Measurements from ENCODE around the gene RWDD4.
"Not testable (repeated sequence)": the region's sequence is repeated elsewhere in the genome, so short reads cannot be mapped to it uniquely, and the experiment has no call there.

Gene RWDD4

DNA sequence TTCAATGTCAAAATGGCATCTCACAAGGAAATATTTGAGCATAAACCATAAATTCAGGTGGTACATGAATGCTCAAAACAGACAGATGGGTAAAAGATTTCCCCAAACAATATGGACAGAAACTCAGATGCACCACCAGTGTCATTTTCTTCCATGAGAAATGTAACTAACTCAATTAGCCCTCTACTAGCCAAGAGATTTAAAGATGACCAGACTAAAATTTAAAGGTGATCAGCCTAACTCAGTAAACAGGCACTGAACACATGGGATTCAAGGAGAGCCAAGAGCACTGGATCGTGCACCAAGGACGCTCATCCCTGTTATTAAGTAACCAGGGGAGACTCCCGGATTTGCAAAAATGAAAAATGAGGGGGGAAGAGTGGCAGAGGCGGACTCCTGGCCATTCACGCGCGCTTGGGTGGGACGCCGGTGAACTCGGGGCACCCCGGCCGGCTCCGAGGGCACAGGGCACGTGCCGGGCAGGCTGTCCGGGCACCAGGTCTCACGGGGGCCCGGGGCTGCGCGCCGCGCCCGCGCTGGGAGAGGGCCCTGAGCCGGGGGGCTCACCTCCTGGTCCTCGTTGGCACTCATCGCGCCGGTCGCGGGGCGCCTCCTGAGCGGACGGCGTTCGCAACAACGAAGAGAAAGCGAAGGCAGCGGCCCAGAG, 490 bp downstream of the RWDD4 start:
- DNase-seq: peak; percentile 51 to 67
- no peak for TF ChIP-seq GATA1 (IDR thresholded peaks at IDR 0.05; ENCODE audit: low read depth, low read length)
- no peak for TF ChIP-seq POLR2A (IDR thresholded peaks at IDR 0.05; ENCODE audit: low read length)

DNA sequence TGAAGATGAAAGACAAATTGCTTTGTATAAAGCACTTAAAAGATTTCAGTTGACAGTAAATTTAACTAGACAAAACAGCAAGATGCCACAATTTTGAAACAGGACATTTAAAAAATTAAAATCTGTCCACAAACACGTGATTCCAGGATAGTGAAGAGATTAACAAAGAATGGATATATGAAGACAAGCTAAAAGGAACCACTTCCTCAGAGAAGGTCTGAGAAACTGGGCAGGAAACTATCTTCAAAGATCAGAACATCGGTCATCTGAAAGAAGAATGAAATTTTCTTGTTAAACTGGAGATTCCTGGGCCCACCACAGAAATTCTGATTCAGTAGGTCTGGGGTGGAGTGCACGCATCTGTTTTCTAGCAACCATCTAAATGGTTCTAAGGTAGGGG, 1.4 kb downstream of the RWDD4 start:
- no peak for TF ChIP-seq GATA1 (IDR thresholded peaks at IDR 0.05; ENCODE audit: low read depth, low read length)
- TF ChIP-seq POLR2A (IDR thresholded peaks at IDR 0.05; ENCODE audit: low read length): no peak
- peak in 1 of 2 experiments; percentile 20 for DNase-seq

DNA sequence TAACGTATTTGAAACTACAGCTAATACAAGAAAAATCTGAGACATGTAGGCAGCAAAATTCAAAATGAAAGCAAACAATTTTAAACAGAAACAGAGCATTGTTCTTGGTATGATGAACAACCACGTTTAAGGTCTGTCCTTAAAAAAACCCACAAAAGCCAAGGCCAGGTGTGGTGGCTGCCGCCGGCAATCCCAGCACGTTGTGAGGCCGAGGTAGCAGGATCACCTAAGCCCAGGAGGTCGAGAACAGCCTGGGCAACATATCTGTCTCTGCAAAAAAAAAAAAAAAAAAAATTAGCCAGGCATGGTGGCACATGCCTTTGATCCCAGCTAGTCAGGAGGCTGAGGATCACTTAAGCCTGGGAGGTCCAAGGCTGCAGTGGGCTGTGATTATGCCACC, 13.7 kb downstream of the RWDD4 start:
- no peak for DNase-seq
- no peak for TF ChIP-seq GATA1 (IDR thresholded peaks at IDR 0.05; ENCODE audit: low read depth, low read length)

DNA sequence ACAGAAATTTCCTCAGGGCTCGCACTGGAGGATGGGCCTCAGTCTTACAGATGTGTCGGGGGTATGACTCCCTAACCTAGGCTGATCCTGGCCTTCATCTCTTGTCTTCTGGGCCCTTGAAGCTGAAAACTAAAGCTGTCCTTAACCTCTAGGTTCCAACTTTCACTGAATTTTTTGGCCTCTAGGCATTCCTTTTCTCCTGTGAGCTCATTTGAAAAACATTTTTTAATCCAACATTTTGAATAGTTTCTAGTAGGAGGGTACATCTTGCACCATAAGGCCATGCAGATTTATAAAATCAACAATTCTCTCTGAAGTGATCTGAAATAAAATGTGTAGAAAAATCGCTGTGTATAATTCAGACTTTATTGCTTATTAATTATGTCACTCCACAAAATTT, 19.7 kb downstream of the RWDD4 start:
- DNase-seq: no peak
- no peak for TF ChIP-seq POLR2A (IDR thresholded peaks at IDR 0.05; ENCODE audit: low read length)
- TF ChIP-seq GATA1 (IDR thresholded peaks at IDR 0.05; ENCODE audit: low read depth, low read length): no peak

DNA sequence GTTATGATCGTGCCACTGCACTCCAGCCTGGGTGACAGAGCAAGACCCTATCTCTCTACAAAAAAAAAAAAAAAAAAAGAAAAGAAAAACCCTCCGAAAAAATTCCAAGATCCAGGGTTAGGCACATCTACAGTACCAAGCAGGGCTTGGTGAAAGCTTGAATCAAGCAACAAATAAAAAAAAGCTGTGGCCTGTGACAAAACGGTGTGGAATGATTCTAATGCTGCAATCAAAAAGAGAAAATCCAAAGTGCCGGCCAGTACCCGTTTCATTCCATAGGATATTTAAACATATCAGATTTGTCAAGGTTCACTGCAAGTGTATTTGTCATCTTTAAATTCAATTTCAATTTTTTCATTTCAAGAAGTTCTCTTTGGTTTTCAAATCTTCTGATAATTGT, 20.5 kb downstream of the RWDD4 start:
- no peak for DNase-seq
- TF ChIP-seq GATA1 (IDR thresholded peaks at IDR 0.05; ENCODE audit: low read depth, low read length) (no peak), POLR2A (IDR thresholded peaks at IDR 0.05; ENCODE audit: low read length) (no peak)

DNA sequence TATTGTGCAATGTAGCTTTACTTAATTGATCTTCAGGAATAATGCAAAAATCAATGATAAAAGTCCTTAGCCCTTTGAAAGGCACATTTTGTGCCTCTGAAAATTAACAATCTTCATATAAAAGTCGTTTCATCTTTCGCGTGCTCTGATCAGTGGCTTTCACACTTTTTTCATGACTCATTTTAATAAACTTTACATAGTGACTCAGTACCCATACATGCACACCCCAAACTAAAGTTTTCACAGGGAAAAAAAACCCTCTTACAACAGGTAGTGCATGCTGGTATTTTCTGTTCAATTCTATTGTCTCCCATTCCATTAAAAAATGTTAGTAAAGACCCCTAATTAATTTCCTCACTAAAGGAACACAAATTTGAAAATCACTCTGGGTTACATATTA, 21.5 kb downstream of the RWDD4 start:
- DNase-seq: no peak

DNA sequence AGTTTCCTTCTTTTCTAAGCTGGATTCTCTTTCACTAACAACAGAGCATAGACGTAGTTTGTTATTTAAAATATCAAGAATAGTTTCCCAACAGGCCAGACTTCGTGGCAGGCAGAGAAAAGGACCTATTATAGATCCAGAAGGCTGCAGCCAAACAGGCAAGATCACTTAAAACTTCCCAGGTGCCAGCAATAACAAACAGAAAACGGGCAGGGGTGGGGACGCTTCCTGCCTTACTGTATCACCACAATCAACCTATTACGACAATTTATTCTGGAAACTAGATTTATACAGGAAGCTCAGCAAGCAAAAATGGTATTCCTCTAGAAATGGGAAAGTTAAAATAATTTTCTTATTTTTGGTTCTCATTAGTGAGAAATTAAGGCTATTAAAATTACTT, 22.1 kb downstream of the RWDD4 start:
- no peak for DNase-seq
- TF ChIP-seq GATA1 (IDR thresholded peaks at IDR 0.05; ENCODE audit: low read depth, low read length): no peak
- TF ChIP-seq POLR2A (IDR thresholded peaks at IDR 0.05; ENCODE audit: low read length): no peak

More for the DNA sequence above, 21.5 kb downstream of the RWDD4 start:
- TF ChIP-seq POLR2A (IDR thresholded peaks at IDR 0.05; ENCODE audit: low read length) (no peak), GATA1 (IDR thresholded peaks at IDR 0.05; ENCODE audit: low read depth, low read length) (no peak)

DNA sequence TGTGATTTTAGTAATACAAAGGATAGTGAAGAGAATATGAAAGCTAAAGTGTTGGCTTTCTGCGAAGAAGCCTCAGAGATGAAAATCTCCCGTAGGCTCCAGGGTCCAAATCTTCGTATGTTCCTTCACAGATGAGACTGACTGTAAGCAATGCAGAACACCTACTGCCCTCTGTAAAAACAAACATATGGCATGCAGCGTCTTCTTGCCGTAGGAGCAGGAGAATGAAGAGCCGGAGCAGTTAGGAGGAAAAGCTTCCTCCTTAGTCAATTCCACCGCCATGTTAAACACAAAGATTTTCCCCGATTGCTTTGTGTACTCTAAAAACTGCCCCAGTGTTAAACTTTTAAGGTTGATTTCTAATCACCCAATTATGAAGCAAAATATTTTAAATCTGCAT, 22.5 kb downstream of the RWDD4 start:
- no peak for DNase-seq
- no peak for TF ChIP-seq GATA1 (IDR thresholded peaks at IDR 0.05; ENCODE audit: low read depth, low read length)
- TF ChIP-seq POLR2A (IDR thresholded peaks at IDR 0.05; ENCODE audit: low read length): no peak

DNA sequence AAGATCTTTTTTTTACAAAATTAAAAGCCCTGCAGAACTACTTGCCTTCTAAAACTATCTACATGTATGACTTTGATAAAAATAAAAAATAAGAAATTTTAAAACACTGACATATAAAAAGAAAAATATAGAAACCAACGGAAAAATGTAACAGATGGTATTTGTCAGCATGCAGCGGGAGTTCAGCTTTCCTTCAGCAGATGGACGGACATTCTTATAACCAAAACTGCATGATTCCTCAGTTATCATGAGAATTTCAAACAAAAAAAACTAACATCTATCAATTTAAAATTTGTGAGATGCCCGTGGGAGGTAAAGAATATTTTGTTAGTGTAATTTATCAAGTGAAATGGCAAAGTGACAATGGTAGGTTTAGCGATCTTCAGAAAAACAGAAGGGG, 23.2 kb downstream of the RWDD4 start:
- TF ChIP-seq POLR2A (IDR thresholded peaks at IDR 0.05; ENCODE audit: low read length) (no peak), GATA1 (IDR thresholded peaks at IDR 0.05; ENCODE audit: low read depth, low read length) (no peak)
- DNase-seq: no peak

DNA sequence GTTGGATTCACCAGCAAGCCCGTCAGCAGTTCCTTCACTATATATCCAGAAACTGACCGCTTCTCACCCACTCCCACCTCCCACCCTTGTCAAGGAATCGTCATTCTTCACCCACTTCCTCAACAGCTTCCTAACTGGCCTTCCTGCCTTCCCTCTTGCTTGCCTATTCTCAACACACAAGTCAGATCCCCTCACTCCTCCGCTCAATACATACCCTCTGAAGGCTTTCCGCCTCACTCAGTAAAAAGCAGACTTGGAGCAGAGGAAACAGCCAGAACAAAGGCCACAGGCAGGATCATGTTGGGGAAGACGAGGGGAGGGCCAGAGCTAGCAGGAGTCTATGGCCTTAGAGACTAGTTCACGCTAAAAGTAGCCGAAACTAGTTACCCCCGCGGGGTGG, 23.7 kb downstream of the RWDD4 start:
- TF ChIP-seq GATA1 (IDR thresholded peaks at IDR 0.05; ENCODE audit: low read depth, low read length): no peak
- TF ChIP-seq POLR2A (IDR thresholded peaks at IDR 0.05; ENCODE audit: low read length): no peak
- no peak for DNase-seq

DNA sequence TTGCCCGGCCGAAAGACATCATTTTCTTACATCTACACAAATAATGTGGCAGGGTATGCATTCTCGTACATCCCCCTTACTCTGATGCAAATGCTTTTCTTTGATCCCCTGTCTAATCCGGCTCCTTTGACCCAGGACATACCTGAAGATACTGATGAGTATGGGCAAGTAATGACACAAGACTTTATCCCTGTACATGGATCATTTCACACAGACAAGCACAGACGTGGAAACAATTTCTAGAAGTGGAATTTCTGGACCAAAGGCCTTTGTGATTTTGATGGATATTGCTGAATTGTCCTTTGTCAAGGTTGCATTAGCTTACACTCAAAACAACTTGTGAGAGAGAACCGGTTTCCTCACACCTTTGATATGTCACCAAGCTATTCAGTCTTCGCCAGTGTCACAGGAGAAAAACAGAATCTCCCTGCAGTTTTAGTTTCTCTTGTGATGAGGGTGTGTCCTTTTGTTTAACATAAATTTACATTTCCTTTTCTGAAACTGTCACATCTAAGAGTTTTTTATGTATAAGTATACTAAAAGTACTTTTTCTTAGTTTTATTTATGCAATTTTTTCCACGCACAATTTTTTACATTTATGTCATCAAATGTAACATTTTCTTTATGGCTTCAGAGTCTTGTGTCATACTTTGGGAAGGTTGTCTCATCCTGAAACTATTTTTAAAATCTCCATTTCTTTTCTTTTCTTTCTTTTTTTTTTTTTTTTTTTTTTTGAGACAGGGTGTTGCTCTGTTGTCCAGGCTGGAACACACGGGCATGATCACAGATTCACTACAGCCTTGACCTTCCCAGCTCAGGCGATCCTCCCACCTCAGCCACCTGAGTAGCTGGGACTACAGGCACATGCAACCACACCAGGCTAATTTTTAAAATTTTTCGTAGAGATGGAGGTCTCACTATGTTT, 25.2 kb downstream of the RWDD4 start:
- TF ChIP-seq GATA1 (IDR thresholded peaks at IDR 0.05; ENCODE audit: low read depth, low read length): no peak
- no peak for TF ChIP-seq POLR2A (IDR thresholded peaks at IDR 0.05; ENCODE audit: low read length)
- DNase-seq: no peak

DNA sequence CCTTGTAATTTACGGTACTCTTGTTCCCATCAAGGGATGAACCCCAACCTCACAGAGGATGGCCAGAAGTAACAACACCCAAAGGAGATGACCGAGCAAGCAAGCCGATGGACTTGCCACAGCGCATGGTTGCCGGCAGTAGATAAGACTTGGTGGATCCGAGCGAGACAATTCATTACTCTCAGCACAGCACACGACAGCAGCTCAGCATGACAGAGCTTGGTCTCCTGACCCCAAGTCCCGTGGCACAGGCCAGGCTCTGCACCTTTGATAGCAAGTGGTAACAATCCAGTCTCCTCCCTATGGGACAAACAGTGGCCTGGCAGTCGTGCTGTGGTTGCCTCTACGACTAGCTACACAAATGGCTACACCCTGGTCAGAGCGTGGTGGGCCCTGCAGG, 26.3 kb downstream of the RWDD4 start:
- TF ChIP-seq GATA1 (IDR thresholded peaks at IDR 0.05; ENCODE audit: low read depth, low read length) (no peak), POLR2A (IDR thresholded peaks at IDR 0.05; ENCODE audit: low read length) (no peak)

DNA sequence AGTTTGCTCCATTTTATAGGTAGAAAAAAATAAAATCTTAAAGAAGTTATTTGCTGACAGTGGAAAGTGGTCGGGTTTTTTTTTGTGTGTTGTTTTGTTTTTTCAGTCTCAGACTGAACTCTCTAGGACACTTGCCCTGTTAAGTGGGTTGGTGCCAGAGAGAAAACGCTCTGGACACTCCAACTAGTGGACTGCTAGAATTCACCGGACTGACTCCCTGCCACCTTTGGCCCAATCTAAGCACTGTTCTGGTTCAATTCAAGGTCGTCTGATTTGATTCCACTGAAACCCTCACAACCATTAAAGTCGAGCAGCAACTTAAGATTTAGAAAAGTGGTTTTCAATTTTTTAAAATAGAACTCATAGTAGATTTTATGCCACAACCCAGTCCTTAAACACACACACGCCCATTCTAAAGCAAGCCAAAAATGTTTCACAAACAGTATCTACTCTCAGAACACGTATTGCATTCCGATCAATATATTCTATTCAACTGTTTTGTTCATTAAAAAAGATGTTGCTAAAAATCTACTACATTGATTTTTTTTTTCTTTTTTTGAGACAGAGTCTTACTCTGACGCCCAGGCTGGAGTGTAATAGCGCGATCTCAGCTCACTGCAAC, 27.3 kb downstream of the RWDD4 start:
- no peak for TF ChIP-seq GATA1 (IDR thresholded peaks at IDR 0.05; ENCODE audit: low read depth, low read length)
- no peak for TF ChIP-seq POLR2A (IDR thresholded peaks at IDR 0.05; ENCODE audit: low read length)

More for the DNA sequence above, 26.3 kb downstream of the RWDD4 start:
- no peak for DNase-seq

DNA sequence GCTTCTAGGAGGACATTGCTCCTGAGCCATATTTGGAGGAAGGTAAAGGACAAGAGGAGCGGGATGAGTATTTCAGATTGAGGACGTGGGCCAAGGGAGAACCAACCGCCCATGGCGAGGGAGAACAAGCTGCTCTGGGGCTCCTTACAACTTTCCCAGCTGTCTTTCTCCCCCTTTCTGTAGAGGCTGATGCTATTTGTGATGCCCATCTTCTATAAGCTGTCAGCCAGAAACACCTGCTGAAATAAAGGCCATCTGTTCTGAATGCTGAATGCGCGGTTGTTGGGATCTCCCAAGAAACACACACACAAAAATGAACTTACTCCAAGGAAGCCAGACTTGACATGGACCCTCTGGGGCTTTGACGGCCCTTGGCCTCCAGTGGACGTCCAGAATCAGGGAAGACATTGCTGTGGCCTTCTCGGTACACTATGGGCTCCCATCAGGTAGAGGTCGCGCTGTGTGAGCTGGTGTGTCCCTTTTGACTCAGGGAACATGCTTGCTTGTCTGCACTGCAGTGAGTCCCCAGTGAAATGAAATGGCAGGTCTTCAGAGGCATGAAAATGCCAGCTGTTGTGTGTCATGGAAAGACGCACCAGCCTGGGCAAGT, 30.9 kb downstream of the RWDD4 start:
- no peak for TF ChIP-seq POLR2A (IDR thresholded peaks at IDR 0.05; ENCODE audit: low read length)
- TF ChIP-seq GATA1 (IDR thresholded peaks at IDR 0.05; ENCODE audit: low read depth, low read length): no peak
- DNase-seq: no peak

More for the DNA sequence above, 27.3 kb downstream of the RWDD4 start:
- DNase-seq: no peak

DNA sequence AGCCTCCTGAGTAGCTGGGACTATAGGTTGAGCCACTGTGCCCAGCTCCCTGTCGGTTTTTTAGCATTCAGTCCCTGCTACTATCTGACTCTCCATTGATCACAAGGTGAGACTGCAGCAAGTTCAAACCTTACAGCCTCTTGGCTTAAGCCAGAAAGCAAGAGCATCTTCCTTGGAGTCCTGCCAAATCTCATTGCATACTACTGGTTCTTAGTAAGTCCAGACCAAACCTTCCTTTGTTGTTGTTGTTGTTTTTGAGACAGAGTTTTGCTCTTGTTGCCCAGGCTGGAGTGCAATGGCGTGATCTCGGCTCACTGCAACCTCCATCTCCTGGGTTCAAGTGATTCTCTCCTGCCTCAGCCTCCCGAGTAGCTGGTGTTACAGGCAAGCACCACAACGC, 31.7 kb downstream of the RWDD4 start:
- DNase-seq: not testable (repeated sequence)

Data from erythroblast (primary cell).